Gastrocnemius medialis (tissue), 4 donors: ENCODE data around the gene PGF. TPM values are rescaled to one million over a fixed set of nuclear protein-coding genes. Genes with fewer than 3 reads are reported as not detected.
A peak's percentile ranks its signal among the peaks of the same experiment; 100 is the strongest.

ENCODE experiments used
- ATAC-seq, 2 donors: fragments of 150-250 bp; one replicate each; pipeline ENCODE4 v1.9.1; 2016
- DNase-seq, 2 donors: peaks; one replicate each; pipeline ENCODE4 v3.0.0-alpha.2; 2019
- H3K27ac ChIP-seq, 4 donors: fragments of 200-600 bp; sonication (generic); 1 replicate in 1 of 4; 2 replicates in 3 of 4; pipeline ENCODE4 v1.5.1; 2016 to 2018; ENCODE audit warnings: mild to moderate bottlenecking in 2 of 4, moderate library complexity in 1 of 4
- H3K27me3 ChIP-seq, 3 donors: fragments of 200-600 bp; sonication (generic) in 2 of 3; 1 replicate in 1 of 3; 2 replicates in 2 of 3; pipeline versions ENCODE4 v1.5.1 to v1.6.0; 2016 to 2019; ENCODE audit warnings: mild to moderate bottlenecking in 1 of 3, moderate library complexity in 1 of 3
- H3K36me3 ChIP-seq, 2 donors: fragments of 200-600 bp; sonication (generic) in 1 of 2; one replicate each; pipeline ENCODE4 v1.5.1; 2017 to 2018
- H3K4me1 ChIP-seq, 2 donors: fragments of 200-600 bp; sonication (generic) in 1 of 2; one replicate each; pipeline ENCODE4 v1.5.1; 2016 to 2017; ENCODE audit warnings: mild to moderate bottlenecking in 2 of 2
- H3K4me3 ChIP-seq, 4 donors: fragments of 200-600 bp; sonication (generic) in 3 of 4; 1 replicate in 1 of 4; 2 replicates in 3 of 4; pipeline ENCODE4 v1.5.1; 2016 to 2019; ENCODE audit warnings: mild to moderate bottlenecking in 2 of 4
- H3K9me3 ChIP-seq, 3 donors: fragments of 200-600 bp; sonication (generic) in 2 of 3; 1 replicate in 1 of 3; 2 replicates in 2 of 3; pipeline ENCODE4 v1.5.1; 2016 to 2019
- CTCF ChIP-seq, 5 experiments: fragments of 450-650 bp in 3 of 5; fragments of 200-600 bp in 2 of 5; sonication (generic) in 2 of 5; IDR thresholded peaks in 4 of 5; conservative IDR thresholded peaks in 1 of 5; 1 replicate in 4 of 5; 2 replicates in 1 of 5; pipeline ENCODE4 v1.5.1; 2016 to 2019; ENCODE audit warnings: antibody characterized with exemption in 5 of 5, mild to moderate bottlenecking in 3 of 5, moderate library complexity in 3 of 5
- POLR2A ChIP-seq, 2 donors: fragments of 450-650 bp; IDR thresholded peaks; one replicate each; pipeline ENCODE4 v1.6.1; 2017; ENCODE audit warnings: antibody characterized with exemption in 2 of 2, mild to moderate bottlenecking in 2 of 2, moderate library complexity in 2 of 2
- in situ Hi-C, 4 donors: fragments of 200-750 bp; cut with MboI; loops; one replicate each; pipeline versions ENCODE4 v1.15.0 to v1.8.0; 2017; ENCODE audit warnings: low sequenced_read_pairs in 4 of 4
- intact Hi-C: fragments of 100-400 bp; cut with DNase I; formaldehyde crosslinking; loops from one replicate; pipeline ENCODE4 v1.15.1; 2023; ENCODE audit warnings: low total_unique reads
- total RNA-seq, 4 donors: library from RNA; depleted of rRNA; stranded (reverse); fragments of >200 nt; gene quantifications; one replicate each; pipeline versions ENCODE4 v1.1.0 to v1.2.3, GENCODE V29; 2016

The PGF gene
- total RNA-seq, 4 donors from 2014 or later, result 2.2 to 7.8 (median 3.8) TPM

GRCh38 chr14:74985028-74985310 is 29.6 kb upstream of the PGF start:
- Histone ChIP-seq H3K36me3 (no peaks in the 10 kb centered on the region), H3K4me1 (peaks cover 24 to 32% of the 10 kb centered on the region in 2 donors), H3K4me3 (no peak overlapping the region), H3K27me3 (no peaks in the 10 kb centered on the region), H3K27ac (peak overlapping the region in 2 of 4 donors; percentile 36), H3K9me3 (no peaks in the 10 kb centered on the region)
- TF ChIP-seq POLR2A (IDR thresholded peaks at IDR 0.05) (no peak), CTCF (IDR thresholded peaks at IDR 0.05 in 4 of 5, conservative IDR thresholded peaks at IDR 0.05 in 1 of 5) (no peak)
- no peak for ATAC-seq
- in situ Hi-C loops, result no loop called here
- intact Hi-C loops, result no loop called here
- no peak for DNase-seq

GRCh38 chr14:74984236-74985027 is 29.0 kb upstream of the PGF start:
- DNase-seq (no peak), ATAC-seq (no peak)
- TF ChIP-seq POLR2A (IDR thresholded peaks at IDR 0.05) (no peak), CTCF (IDR thresholded peaks at IDR 0.05 in 4 of 5, conservative IDR thresholded peaks at IDR 0.05 in 1 of 5) (no peak)
- peak overlapping the region in 3 of 4 donors; percentile 17 to 36 (median 36) for H3K27ac ChIP-seq
- no peaks in the 10 kb centered on the region for H3K27me3 ChIP-seq
- H3K9me3 ChIP-seq, result no peaks in the 10 kb centered on the region
- no peaks in the 10 kb centered on the region for H3K36me3 ChIP-seq
- H3K4me3 ChIP-seq, result no peak overlapping the region
- peaks cover 30 to 37% of the 10 kb centered on the region in 2 donors for H3K4me1 ChIP-seq
- intact Hi-C loops (no loop called here), in situ Hi-C loops (no loop called here)

GRCh38 chr14:74983343-74983742 is 27.9 kb upstream of the PGF start:
- H3K36me3 ChIP-seq, result no peaks in the 10 kb centered on the region
- TF ChIP-seq CTCF (IDR thresholded peaks at IDR 0.05 in 4 of 5, conservative IDR thresholded peaks at IDR 0.05 in 1 of 5) (no peak), POLR2A (IDR thresholded peaks at IDR 0.05) (no peak)
- peaks cover 36 to 40% of the 10 kb centered on the region in 2 donors for H3K4me1 ChIP-seq
- intact Hi-C loops, result no loop called here
- in situ Hi-C loops, result no loop called here
- no peak for DNase-seq
- H3K27ac ChIP-seq, result no peak overlapping the region
- no peak for ATAC-seq
- no peaks in the 10 kb centered on the region for H3K9me3 ChIP-seq
- no peaks in the 10 kb centered on the region for H3K27me3 ChIP-seq
- no peak overlapping the region for H3K4me3 ChIP-seq

GRCh38 chr14:74982661-74983060 is 27.3 kb upstream of the PGF start:
- intact Hi-C loops (no loop called here), in situ Hi-C loops (no loop called here)
- Histone ChIP-seq H3K27ac (no peak overlapping the region), H3K36me3 (no peaks in the 10 kb centered on the region), H3K9me3 (no peaks in the 10 kb centered on the region), H3K4me1 (peaks cover 30 to 36% of the 10 kb centered on the region in 2 donors), H3K4me3 (no peak overlapping the region), H3K27me3 (no peaks in the 10 kb centered on the region)
- TF ChIP-seq POLR2A (IDR thresholded peaks at IDR 0.05), result no peak
- ATAC-seq (no peak), DNase-seq (no peak)

- H3K27ac ChIP-seq, result no peak overlapping the region
- in situ Hi-C loops, result no loop called here
These were observed 26.4 kb upstream of the PGF start for GRCh38 chr14:74981833-74982232.

More at GRCh38 chr14:74981833-74982232, 26.4 kb upstream of the PGF start:
- TF ChIP-seq POLR2A (IDR thresholded peaks at IDR 0.05) (no peak), CTCF (IDR thresholded peaks at IDR 0.05 in 4 of 5, conservative IDR thresholded peaks at IDR 0.05 in 1 of 5) (no peak)
- no peak for DNase-seq
- Histone ChIP-seq H3K9me3 (no peaks in the 10 kb centered on the region), H3K4me3 (no peak overlapping the region), H3K27me3 (no peaks in the 10 kb centered on the region), H3K4me1 (peaks cover 30 to 33% of the 10 kb centered on the region in 2 donors), H3K36me3 (no peaks in the 10 kb centered on the region)
- no peak for ATAC-seq
- intact Hi-C loops, result no loop called here
